Measurements from ENCODE around the gene ALDOB.

GRCh38 chr9:101417977-101418376 lies 17.6 kb downstream of the ALDOB start:
- no peak for TF ChIP-seq CTCF (IDR thresholded peaks at IDR 0.05; ENCODE audit: control extremely low read depth in 1 of 3, insufficient read depth in 1 of 3, low read depth in 1 of 3, low read length in 3 of 3)
- TF ChIP-seq MAX (IDR thresholded peaks at IDR 0.05), result no peak
- TF ChIP-seq SP2 (IDR thresholded peaks at IDR 0.05; ENCODE audit: low read length), result no peak
- no peak for TF ChIP-seq POLR2A (IDR thresholded peaks at IDR 0.05; ENCODE audit: control extremely low read depth in 1 of 2, low read depth in 2 of 2, low read length in 2 of 2)
- no peak for TF ChIP-seq EZH2 (IDR thresholded peaks at IDR 0.05; ENCODE audit: low read depth, low read length, severe bottlenecking)
- no peak for TF ChIP-seq JUN (IDR thresholded peaks at IDR 0.05; ENCODE audit: low read depth, low read length)
- TF ChIP-seq CBX8 (IDR thresholded peaks at IDR 0.05; ENCODE audit: borderline replicate concordance, low read depth, low read length), result no peak
- TF ChIP-seq ASH2L (IDR thresholded peaks at IDR 0.05; ENCODE audit: low read length), result no peak
